ENCODE measurements around the gene SHBG. TPM values are rescaled to one million over a fixed set of nuclear protein-coding genes. Genes with fewer than 3 reads are reported as not detected.
A peak's percentile ranks its signal among the peaks of the same experiment; 100 is the strongest.
"Not testable (repeated sequence)": the region's sequence is repeated elsewhere in the genome, so short reads cannot be mapped to it uniquely, and the experiment has no call there.

SHBG gene
- total RNA-seq, 1 donor from 2014 or later: 0.74 TPM

DNA sequence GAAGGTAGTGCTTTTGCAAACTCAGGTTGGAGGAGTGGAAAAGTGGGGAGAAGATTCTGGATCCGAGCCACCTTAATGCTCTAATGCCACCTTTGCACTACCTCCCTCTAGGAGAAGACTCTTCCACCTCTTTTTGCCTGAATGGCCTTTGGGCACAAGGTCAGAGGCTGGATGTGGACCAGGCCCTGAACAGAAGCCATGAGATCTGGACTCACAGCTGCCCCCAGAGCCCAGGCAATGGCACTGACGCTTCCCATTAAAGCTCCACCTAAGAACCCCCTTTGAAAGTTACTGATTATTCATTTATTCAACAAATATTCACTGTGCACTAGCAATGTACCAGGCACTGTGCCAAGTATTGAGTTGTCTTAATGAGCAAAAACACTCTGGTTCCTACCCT is 3.2 kb downstream of the SHBG start:
- H3K4me1 ChIP-seq: peaks cover 10% of the 10 kb centered on the region
- no peak for TF ChIP-seq CTCF (IDR thresholded peaks at IDR 0.05; ENCODE audit: borderline replicate concordance)
- H3K9me3 ChIP-seq (replicated peaks): no peaks in the 10 kb centered on the region
- no peak overlapping the region for H3K27ac ChIP-seq (replicated peaks)
- H3K27me3 ChIP-seq (ENCODE audit: low read depth): no peaks in the 10 kb centered on the region
- no peaks in the 10 kb centered on the region for H3K36me3 ChIP-seq
- DNase-seq: no peak
- H3K4me3 ChIP-seq: no peak overlapping the region
- intact Hi-C loops (cut with micrococcal nuclease): loop anchor here (5.0 kb wide), 1 partner anchor 54 kb away; the partner anchor contains the start of genes TP53 and WRAP53

DNA sequence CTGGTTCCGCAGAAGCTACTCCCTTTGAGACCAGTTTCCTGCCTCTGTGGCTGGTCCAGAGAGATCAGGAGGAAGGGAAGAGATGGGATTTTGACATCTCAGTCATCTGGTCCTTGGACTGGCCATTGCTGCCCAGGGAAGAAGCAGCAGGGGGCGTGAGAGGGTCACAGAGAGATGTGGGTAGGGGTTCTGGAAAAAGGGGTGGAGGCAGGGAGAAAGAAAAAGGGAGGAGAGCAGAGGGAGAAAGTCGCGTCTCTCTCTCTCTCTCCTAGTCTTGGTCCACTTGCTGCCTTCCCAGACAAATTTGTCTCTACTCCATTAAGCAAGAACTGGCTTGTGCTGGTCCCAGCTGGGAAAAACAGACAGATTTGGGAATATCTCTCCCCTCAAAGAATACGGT is 4.4 kb downstream of the SHBG start:
- Histone ChIP-seq H3K27ac (replicated peaks) (no peak overlapping the region), H3K36me3 (no peaks in the 10 kb centered on the region), H3K4me1 (peaks cover 7% of the 10 kb centered on the region), H3K9me3 (replicated peaks) (no peaks in the 10 kb centered on the region), H3K27me3 (ENCODE audit: low read depth) (no peaks in the 10 kb centered on the region), H3K4me3 (no peak overlapping the region)
- TF ChIP-seq CTCF (IDR thresholded peaks at IDR 0.05; ENCODE audit: borderline replicate concordance): peak; percentile 58
- DNase-seq: peak; percentile 46
- intact Hi-C loops (cut with micrococcal nuclease): loop anchor here (5.0 kb wide), 1 partner anchor 53 kb away; the partner anchor contains the start of genes TP53 and WRAP53

- Histone ChIP-seq H3K4me3 (no peak overlapping the region), H3K36me3 (no peaks in the 10 kb centered on the region), H3K27ac (replicated peaks) (no peak overlapping the region), H3K4me1 (peaks cover 6% of the 10 kb centered on the region), H3K9me3 (replicated peaks) (no peaks in the 10 kb centered on the region), H3K27me3 (ENCODE audit: low read depth) (no peaks in the 10 kb centered on the region)
- DNase-seq: no peak
- intact Hi-C loops (cut with micrococcal nuclease): no loop called here
- TF ChIP-seq CTCF (IDR thresholded peaks at IDR 0.05; ENCODE audit: borderline replicate concordance): no peak
Observed at GRCh38 chr17:7636163-7636562, 6.2 kb downstream of the SHBG start.

DNA sequence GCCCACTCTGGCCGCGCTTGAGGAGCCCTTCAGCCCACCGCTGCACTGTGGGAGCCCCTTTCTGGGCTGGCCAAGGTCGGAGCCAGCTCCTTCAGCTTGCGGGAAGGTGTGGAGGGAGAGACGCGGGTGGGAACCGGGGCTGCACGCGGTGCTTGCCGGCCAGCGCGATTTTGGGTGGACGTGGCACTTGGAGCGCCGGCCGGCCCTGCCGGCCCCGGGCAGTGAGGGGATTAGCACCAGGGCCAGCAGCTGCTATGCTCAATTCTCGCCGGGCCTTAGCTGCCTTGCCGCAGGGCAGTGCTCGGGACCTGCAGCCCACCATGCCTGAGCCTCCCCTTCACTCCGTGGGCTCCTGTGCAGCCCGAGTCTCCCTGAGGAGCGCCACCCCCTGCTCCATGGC is 10.8 kb downstream of the SHBG start:
- no peak overlapping the region for H3K27ac ChIP-seq (replicated peaks)
- no peak overlapping the region for H3K4me3 ChIP-seq
- peaks cover 18% of the 10 kb centered on the region for H3K27me3 ChIP-seq (ENCODE audit: low read depth)
- no peaks in the 10 kb centered on the region for H3K9me3 ChIP-seq (replicated peaks)
- no peak for DNase-seq
- H3K4me1 ChIP-seq: no peaks in the 10 kb centered on the region
- TF ChIP-seq CTCF (IDR thresholded peaks at IDR 0.05; ENCODE audit: borderline replicate concordance): no peak
- no peaks in the 10 kb centered on the region for H3K36me3 ChIP-seq
- intact Hi-C loops (cut with micrococcal nuclease): no loop called here

DNA sequence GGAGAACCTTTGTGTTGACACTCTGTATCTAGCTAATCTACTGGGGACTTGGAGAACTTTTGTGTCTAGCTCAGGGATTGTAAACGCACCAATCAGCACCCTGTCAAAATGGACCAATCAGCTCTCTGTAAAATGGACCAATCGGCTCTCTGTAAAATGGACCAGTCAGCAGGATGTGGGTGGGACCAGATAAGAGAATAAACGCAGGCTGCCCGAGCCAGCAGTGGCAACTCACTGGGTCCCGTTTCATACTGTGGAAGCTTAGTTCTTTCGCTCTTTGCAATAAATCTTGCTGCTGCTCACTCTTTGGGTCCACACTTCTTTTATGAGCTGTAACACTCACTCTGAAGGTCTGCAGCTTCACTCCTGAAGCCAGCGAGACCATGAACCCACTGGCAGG is 11.7 kb downstream of the SHBG start:
- H3K36me3 ChIP-seq; H3K27ac ChIP-seq (replicated peaks); H3K9me3 ChIP-seq (replicated peaks); DNase-seq; H3K4me3 ChIP-seq; H3K4me1 ChIP-seq; intact Hi-C loops (cut with micrococcal nuclease): not testable (repeated sequence)
- peaks cover 18% of the 10 kb centered on the region for H3K27me3 ChIP-seq (ENCODE audit: low read depth)

DNA sequence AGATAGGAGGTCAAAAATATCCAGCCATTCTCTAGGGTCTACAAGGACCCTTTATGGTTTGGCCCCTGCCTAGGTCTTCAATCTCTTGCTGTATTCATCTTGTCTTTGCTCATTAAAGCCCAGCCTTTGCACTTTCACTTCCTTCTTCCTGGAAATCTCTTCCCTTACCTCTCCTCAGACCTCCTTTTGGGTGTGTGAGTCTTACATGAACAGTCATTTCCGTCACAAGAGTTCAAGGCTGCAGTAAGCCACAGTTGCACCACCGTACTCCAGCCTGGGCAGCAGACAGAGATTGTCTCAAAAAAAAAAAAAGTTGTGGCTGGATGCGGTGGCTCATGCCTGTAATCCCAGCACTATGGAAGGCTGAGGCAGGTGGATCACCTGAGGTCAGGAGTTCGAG is 14.8 kb downstream of the SHBG start:
- no peaks in the 10 kb centered on the region for H3K36me3 ChIP-seq
- intact Hi-C loops (cut with micrococcal nuclease): no loop called here
- peaks cover 40% of the 10 kb centered on the region for H3K27me3 ChIP-seq (ENCODE audit: low read depth)
- no peaks in the 10 kb centered on the region for H3K9me3 ChIP-seq (replicated peaks)
- H3K4me3 ChIP-seq: no peak overlapping the region
- DNase-seq: no peak
- no peak for TF ChIP-seq CTCF (IDR thresholded peaks at IDR 0.05; ENCODE audit: borderline replicate concordance)
- no peak overlapping the region for H3K27ac ChIP-seq (replicated peaks)
- no peaks in the 10 kb centered on the region for H3K4me1 ChIP-seq

Measured in left ventricle myocardium inferior (tissue), 1 donor.